H1 (cell line): ENCODE measurements around the gene MCF2L2. TPM values are rescaled to one million over a fixed set of nuclear protein-coding genes. Genes with fewer than 3 reads are reported as not detected.

Experiments used
- CTCF ChIA-PET: fragments of 300-600 bp; sonication (Branson Sonifier 250); formaldehyde crosslinking; loops from one replicate; lab custom pipeline; 2021; ENCODE audit not compliant: partially characterized antibody; lab: Charles Lee
- POLR2A ChIA-PET: fragments of 300-600 bp; sonication (Branson Sonifier 250); formaldehyde crosslinking; loops from one replicate; lab custom pipeline; 2021; ENCODE audit warnings: inconsistent platforms; ENCODE audit not compliant: partially characterized antibody; lab: Charles Lee
- DNase-seq, 2 experiments: peaks; one replicate each; pipeline versions ENCODE4 v3.0.0 to v3.0.0-alpha.2; 2010 to 2022; ENCODE audit warnings: low spot score in 2 of 2, low read depth in 1 of 2, mixed read lengths in 1 of 2
- FAIRE-seq: peaks from 2 replicates; lab custom pipeline; 2011; peaks lifted over from hg19 to GRCh38; lab: Jason Lieb, UNC
- H2AFZ ChIP-seq: 2 replicates; pipeline ENCODE4 v1.8.1; 2012; ENCODE audit warnings: low read length, inconsistent platforms
- H2AK5ac ChIP-seq: 2 replicates; pipeline ENCODE4 v1.6.1; 2013; ENCODE audit warnings: low read depth, low read length
- H2BK120ac ChIP-seq: replicated peaks from 2 replicates; pipeline ENCODE3; 2013; ENCODE audit warnings: low read depth, low read length, inconsistent platforms
- H2BK12ac ChIP-seq: 2 replicates; pipeline ENCODE4 v1.6.1; 2013; ENCODE audit warnings: low read depth, low read length
- H2BK15ac ChIP-seq: 2 replicates; pipeline ENCODE4 v1.6.1; 2013; ENCODE audit warnings: low read length
- H2BK20ac ChIP-seq: 2 replicates; pipeline ENCODE4 v1.6.1; 2013; ENCODE audit warnings: low read length
- H2BK5ac ChIP-seq: 2 replicates; pipeline ENCODE4 v1.6.1; 2013; ENCODE audit warnings: low read depth, low read length
- H3K14ac ChIP-seq: 2 replicates; pipeline ENCODE4 v1.6.1; 2013; ENCODE audit warnings: inconsistent platforms; ENCODE audit not compliant: insufficient read length
- H3K18ac ChIP-seq: 2 replicates; pipeline ENCODE4 v1.6.1; 2013; ENCODE audit warnings: low read length; ENCODE audit errors: extremely low read depth
- H3K23ac ChIP-seq: 2 replicates; pipeline ENCODE4 v1.6.1; 2013; ENCODE audit warnings: inconsistent platforms; ENCODE audit not compliant: insufficient read length
- H3K23me2 ChIP-seq: 2 replicates; pipeline ENCODE4 v1.6.1; 2013; ENCODE audit warnings: low read depth, low read length
- H3K27ac ChIP-seq: 2 replicates; pipeline ENCODE4 v1.6.1; 2011; ENCODE audit warnings: low read depth, low read length, inconsistent platforms
- H3K27me3 ChIP-seq, 4 experiments: replicated peaks in 1 of 4; 1 replicate in 1 of 4; 2 replicates in 3 of 4; pipeline versions ENCODE4 v1.6.1 to v1.8.1; 2011 to 2013; ENCODE audit warnings: low read length in 3 of 4, mild to moderate bottlenecking in 3 of 4, inconsistent platforms in 2 of 4, mixed read lengths in 2 of 4, moderate library complexity in 1 of 4; ENCODE audit not compliant: control insufficient read depth in 3 of 4, insufficient read depth in 3 of 4; ENCODE audit errors: extremely low read depth in 1 of 4
- H3K36me3 ChIP-seq, 4 experiments: 2 replicates each; pipeline versions ENCODE4 v1.6.1 to v1.8.1; 2011 to 2013; ENCODE audit warnings: mild to moderate bottlenecking in 4 of 4, low read length in 3 of 4, moderate library complexity in 2 of 4, control low read depth in 1 of 4, inconsistent platforms in 1 of 4; ENCODE audit not compliant: insufficient read depth in 4 of 4, control insufficient read depth in 2 of 4
- H3K4ac ChIP-seq: replicated peaks from 2 replicates; pipeline ENCODE3; 2013; ENCODE audit warnings: low read length, low read depth, mixed read lengths, inconsistent platforms; ENCODE audit not compliant: insufficient read length
- H3K4me1 ChIP-seq, 4 experiments: replicated peaks in 1 of 4; 1 replicate in 1 of 4; 2 replicates in 3 of 4; pipeline versions ENCODE4 v1.6.1 to v1.8.1; 2011 to 2013; ENCODE audit warnings: low read length in 3 of 4, inconsistent platforms in 2 of 4, mixed read lengths in 1 of 4; ENCODE audit not compliant: insufficient read depth in 4 of 4, control insufficient read depth in 3 of 4
- H3K4me2 ChIP-seq, 2 experiments: 2 replicates each; pipeline versions ENCODE4 v1.6.1 to v1.8.1; 2011 to 2013; ENCODE audit warnings: low read depth in 2 of 2, low read length in 2 of 2, control low read depth in 1 of 2, inconsistent platforms in 1 of 2, mild to moderate bottlenecking in 1 of 2; ENCODE audit not compliant: insufficient read depth in 1 of 2
- H3K4me3 ChIP-seq, 4 experiments: fragments of 200-600, 300-600 bp in 1 of 4; sonication (generic), shearing (Covaris generic), sonication (Bioruptor Twin) in 1 of 4; 2 replicates each; pipeline versions ENCODE4 v1.5.1 to v1.8.1; 2011 to 2016; ENCODE audit warnings: low read length in 4 of 4, low read depth in 3 of 4, control low read depth in 2 of 4, inconsistent platforms in 2 of 4, mild to moderate bottlenecking in 2 of 4, mixed read lengths in 1 of 4, moderate library complexity in 1 of 4; ENCODE audit not compliant: insufficient read depth in 2 of 4; ENCODE audit errors: extremely low read depth in 1 of 4
- H3K56ac ChIP-seq: replicated peaks from 2 replicates; pipeline ENCODE3; 2013; ENCODE audit warnings: low read depth, mild to moderate bottlenecking, mixed read lengths, low read length, inconsistent platforms; ENCODE audit not compliant: insufficient read length
- H3K79me1 ChIP-seq: 2 replicates; pipeline ENCODE4 v1.6.1; 2013; ENCODE audit warnings: low read depth, low read length, control low read depth
- H3K79me2 ChIP-seq, 2 experiments: 2 replicates each; pipeline versions ENCODE4 v1.6.1 to v1.8.1; 2012 to 2013; ENCODE audit warnings: low read length in 2 of 2, mild to moderate bottlenecking in 2 of 2, inconsistent platforms in 1 of 2; ENCODE audit not compliant: insufficient read depth in 2 of 2, control insufficient read depth in 1 of 2
- H3K9ac ChIP-seq, 4 experiments: replicated peaks in 1 of 4; 1 replicate in 1 of 4; 2 replicates in 3 of 4; pipeline versions ENCODE4 v1.6.1 to v1.8.1; 2011 to 2013; ENCODE audit warnings: low read depth in 3 of 4, low read length in 3 of 4, control low read depth in 2 of 4, mild to moderate bottlenecking in 2 of 4, moderate library complexity in 2 of 4, inconsistent platforms in 1 of 4; ENCODE audit errors: extremely low read depth in 1 of 4
- H3K9me3 ChIP-seq, 2 experiments: 2 replicates each; pipeline versions ENCODE4 v1.6.1 to v1.8.1; 2012 to 2013; ENCODE audit warnings: mild to moderate bottlenecking in 2 of 2, moderate library complexity in 2 of 2, control low read depth in 1 of 2, inconsistent platforms in 1 of 2, low read depth in 1 of 2, low read length in 1 of 2, mixed read lengths in 1 of 2; ENCODE audit not compliant: insufficient read depth in 2 of 2
- H4K20me1 ChIP-seq, 2 experiments: replicated peaks in 1 of 2; 2 replicates each; pipeline versions ENCODE3 to v1.8.1; 2011 to 2013; ENCODE audit warnings: inconsistent platforms in 2 of 2, low read length in 2 of 2, mild to moderate bottlenecking in 1 of 2; ENCODE audit not compliant: insufficient read depth in 2 of 2, control insufficient read depth in 1 of 2
- H4K5ac ChIP-seq: 2 replicates; pipeline ENCODE4 v1.6.1; 2013; ENCODE audit warnings: low read length, low read depth, mixed read lengths, inconsistent platforms; ENCODE audit not compliant: insufficient read length
- H4K8ac ChIP-seq: 2 replicates; pipeline ENCODE4 v1.8.0; 2013; ENCODE audit warnings: mild to moderate bottlenecking, moderate library complexity, low read length, inconsistent platforms; ENCODE audit not compliant: insufficient read depth; ENCODE audit errors: extremely low read depth
- H4K91ac ChIP-seq: replicated peaks from 2 replicates; pipeline ENCODE3; 2013; ENCODE audit warnings: low read length, mixed read lengths, inconsistent platforms; ENCODE audit not compliant: insufficient read length
- ATF2 ChIP-seq: IDR thresholded peaks from 2 replicates; pipeline ENCODE4 v1.6.1; 2012; ENCODE audit warnings: low read length, inconsistent platforms
- FOSL1 ChIP-seq: IDR thresholded peaks from 2 replicates; pipeline ENCODE4 v1.6.1; 2011; ENCODE audit warnings: mild to moderate bottlenecking, low read depth, low read length, moderate library complexity; ENCODE audit not compliant: insufficient read depth
- RAD21 ChIP-seq, 2 experiments: IDR thresholded peaks in 1 of 2; conservative IDR thresholded peaks in 1 of 2; 2 replicates each; pipeline ENCODE4 v1.6.1; 2011; ENCODE audit warnings: low read depth in 2 of 2, low read length in 2 of 2, improper control_type of control experiment in 1 of 2, inconsistent platforms in 1 of 2, mild to moderate bottlenecking in 1 of 2, moderate library complexity in 1 of 2
- SAP30 ChIP-seq: fragments of 300-600 bp; sonication (generic); IDR thresholded peaks from 2 replicates; pipeline ENCODE4 v1.7.1; 2012; ENCODE audit warnings: low read length, moderate library complexity, mild to moderate bottlenecking, inconsistent platforms; ENCODE audit not compliant: insufficient read depth, insufficient replicate concordance
- polyA plus RNA-seq, 7 experiments: library from polyadenylated mRNA; depleted of rRNA in 3 of 7; stranded (reverse) in 5 of 7; unstranded in 2 of 7; fragments of >200 nt in 5 of 7; fragments of 200-250 nt in 2 of 7; gene quantifications; 1 replicate in 5 of 7; 2 replicates in 1 of 7; 4 replicates in 1 of 7; pipeline versions ENCODE4 v1.2.1 to v1.2.3, GENCODE V29; 2011 to 2013; ENCODE audit warnings: missing spikeins in 2 of 7, mixed read lengths in 2 of 7
- total RNA-seq: library from RNA; stranded (reverse); fragmentation: NEBNext Ultra II Directional; extraction: Animal tissue kit (Norgen Biotek cat#: 25700); gene quantifications from 2 replicates; pipeline ENCODE4 v1.2.1, GENCODE V29; 2021
- TF ChIP-seq, protein P1 (sequence below), 3 experiments: IDR thresholded peaks; 1 replicate in 2 of 3; 2 replicates in 1 of 3; pipeline versions ENCODE4 v1.5.1 to v1.6.1; 2011; ENCODE audit warnings: low read length in 3 of 3, mild to moderate bottlenecking in 3 of 3, inconsistent platforms in 2 of 3, low read depth in 1 of 3, moderate library complexity in 1 of 3; ENCODE audit not compliant: insufficient read depth in 1 of 3; ENCODE audit errors: control extremely low read depth in 1 of 3

Gene MCF2L2
- total and polyA plus RNA-seq, 2 of the 8 experiments (the other 6 are each of a cell fraction or from before 2014, with no cell fraction given), result 4.1 to 13.7 TPM

GRCh38 chr3:183244981-183245476, 183.4 kb downstream of the MCF2L2 start:
- Histone ChIP-seq H3K79me2 (no peaks in the 10 kb centered on the region), H3K9me3 (peaks cover 15 to 16% of the 10 kb centered on the region in 2 experiments), H3K18ac (no peak overlapping the region), H3K27ac (no peak overlapping the region), H2BK120ac (no peak overlapping the region), H3K4me1 (peaks cover 4 to 12% (median 6%) of the 10 kb centered on the region in 4 experiments), H4K5ac (no peak overlapping the region), H3K79me1 (no peaks in the 10 kb centered on the region), H3K4me2 (no peak overlapping the region), H4K91ac (no peak overlapping the region), H3K9ac (no peak overlapping the region), H2AFZ (no peak overlapping the region), H3K4ac (no peak overlapping the region), H2BK15ac (no peak overlapping the region), H3K23ac (no peak overlapping the region), H3K14ac (no peak overlapping the region), H3K27me3 (no peaks in the 10 kb centered on the region), H3K36me3 (no peaks in the 10 kb centered on the region), H2BK12ac (peak overlapping the region; percentile 31; the same call in 1 of the 2 replicates), H3K56ac (no peak overlapping the region), H2AK5ac (no peak overlapping the region), H3K4me3 (no peak overlapping the region), H2BK5ac (no peak overlapping the region), H3K23me2 (no peaks in the 10 kb centered on the region), H4K8ac (no peak overlapping the region), H2BK20ac (no peak overlapping the region), H4K20me1 (no peaks in the 10 kb centered on the region)
- no peak for TF ChIP-seq FOSL1
- TF ChIP-seq RAD21 (IDR thresholded peaks at IDR 0.05 in 1 of 2, conservative IDR thresholded peaks at IDR 0.05 in 1 of 2; ENCODE audit: low read depth in 2 of 2, low read length in 2 of 2), result peak in 1 of 2 experiments; percentile 28; a peak in 1 of 4 replicates
- no peak for TF ChIP-seq SAP30
- TF ChIP-seq, protein P1, sequence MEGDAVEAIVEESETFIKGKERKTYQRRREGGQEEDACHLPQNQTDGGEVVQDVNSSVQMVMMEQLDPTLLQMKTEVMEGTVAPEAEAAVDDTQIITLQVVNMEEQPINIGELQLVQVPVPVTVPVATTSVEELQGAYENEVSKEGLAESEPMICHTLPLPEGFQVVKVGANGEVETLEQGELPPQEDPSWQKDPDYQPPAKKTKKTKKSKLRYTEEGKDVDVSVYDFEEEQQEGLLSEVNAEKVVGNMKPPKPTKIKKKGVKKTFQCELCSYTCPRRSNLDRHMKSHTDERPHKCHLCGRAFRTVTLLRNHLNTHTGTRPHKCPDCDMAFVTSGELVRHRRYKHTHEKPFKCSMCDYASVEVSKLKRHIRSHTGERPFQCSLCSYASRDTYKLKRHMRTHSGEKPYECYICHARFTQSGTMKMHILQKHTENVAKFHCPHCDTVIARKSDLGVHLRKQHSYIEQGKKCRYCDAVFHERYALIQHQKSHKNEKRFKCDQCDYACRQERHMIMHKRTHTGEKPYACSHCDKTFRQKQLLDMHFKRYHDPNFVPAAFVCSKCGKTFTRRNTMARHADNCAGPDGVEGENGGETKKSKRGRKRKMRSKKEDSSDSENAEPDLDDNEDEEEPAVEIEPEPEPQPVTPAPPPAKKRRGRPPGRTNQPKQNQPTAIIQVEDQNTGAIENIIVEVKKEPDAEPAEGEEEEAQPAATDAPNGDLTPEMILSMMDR (IDR thresholded peaks at IDR 0.05; ENCODE audit: control extremely low read depth in 1 of 3, insufficient read depth in 1 of 3, low read depth in 1 of 3, low read length in 3 of 3), result peak in 1 of 3 experiments; percentile 26; a peak in 1 of 4 replicates
- no peak for TF ChIP-seq ATF2
- ChIA-PET POLR2A (no interaction called here), CTCF (interaction anchor here (0.6 kb wide), 1 partner anchor 40 kb away, joined by 3 read pairs; no protein-coding TSS in a partner anchor)
- no peak for FAIRE-seq
- peak in 1 of 2 experiments; percentile 44 for DNase-seq
